A549 (cell line): ENCODE data around the gene EHBP1.

Experiments
- CBX8 ChIP-seq: fragments of 200-600 bp; sonication (generic); IDR thresholded peaks from 2 replicates; pipeline ENCODE4 v1.6.1; 2016
- CEBPB ChIP-seq, 2 experiments: fragments of >200 bp in 1 of 2; sonication (Bioruptor Twin) in 1 of 2; formaldehyde crosslinking in 1 of 2; IDR thresholded peaks; 2 replicates each; pipeline ENCODE4 v1.6.1; 2012 to 2016
- FOSL2 ChIP-seq, 2 experiments: fragments of 450-650 bp in 1 of 2; fragments of >200 bp in 1 of 2; sonication (Bioruptor Twin) in 1 of 2; formaldehyde crosslinking; IDR thresholded peaks; 2 replicates each; pipeline versions ENCODE4 v1.5.0 to v1.6.1; 2016 to 2020; ENCODE audit warnings: mild to moderate bottlenecking in 1 of 2, moderate library complexity in 1 of 2
- GATA3 ChIP-seq: IDR thresholded peaks from 2 replicates; pipeline ENCODE4 v1.6.1; 2012; ENCODE audit warnings: borderline replicate concordance
- JUNB ChIP-seq: fragments of >200 bp; sonication (Bioruptor Twin); formaldehyde crosslinking; IDR thresholded peaks from 2 replicates; pipeline ENCODE4 v1.6.1; 2016
- KDM1A ChIP-seq: fragments of 200-600 bp; sonication (generic); IDR thresholded peaks from 2 replicates; pipeline ENCODE4 v1.6.1; 2016; ENCODE audit warnings: low read depth, mild to moderate bottlenecking
- POLR2A ChIP-seq: IDR thresholded peaks from 2 replicates; pipeline ENCODE4 v1.6.1; 2012; ENCODE audit warnings: mild to moderate bottlenecking, low read length
- RAD21 ChIP-seq, 2 experiments: fragments of >200 bp in 1 of 2; sonication (Bioruptor Twin) in 1 of 2; formaldehyde crosslinking in 1 of 2; IDR thresholded peaks in 1 of 2; conservative IDR thresholded peaks in 1 of 2; 2 replicates in 1 of 2; 3 replicates in 1 of 2; pipeline ENCODE4 v1.6.1; 2012 to 2018; ENCODE audit warnings: inconsistent platforms in 1 of 2
- RFX5 ChIP-seq: fragments of 450-650 bp; IDR thresholded peaks from 2 replicates; pipeline ENCODE4 v1.7.1; 2014; ENCODE audit warnings: antibody characterized with exemption, mild to moderate bottlenecking, moderate library complexity
- RNF2 ChIP-seq: fragments of 200-600 bp; sonication (generic); IDR thresholded peaks from 2 replicates; pipeline ENCODE4 v1.6.1; 2016; ENCODE audit warnings: low read depth, mild to moderate bottlenecking, antibody characterized with exemption, moderate library complexity, borderline replicate concordance
- TF ChIP-seq, protein P1 (sequence below): fragments of >200 bp; sonication (Bioruptor Twin); formaldehyde crosslinking; IDR thresholded peaks from 3 replicates; pipeline ENCODE4 v1.5.1; 2016
- TF ChIP-seq, protein P2 (sequence below): fragments of 450-650 bp; IDR thresholded peaks from 2 replicates; pipeline ENCODE4 v1.6.1; 2014; ENCODE audit warnings: antibody characterized with exemption

DNA sequence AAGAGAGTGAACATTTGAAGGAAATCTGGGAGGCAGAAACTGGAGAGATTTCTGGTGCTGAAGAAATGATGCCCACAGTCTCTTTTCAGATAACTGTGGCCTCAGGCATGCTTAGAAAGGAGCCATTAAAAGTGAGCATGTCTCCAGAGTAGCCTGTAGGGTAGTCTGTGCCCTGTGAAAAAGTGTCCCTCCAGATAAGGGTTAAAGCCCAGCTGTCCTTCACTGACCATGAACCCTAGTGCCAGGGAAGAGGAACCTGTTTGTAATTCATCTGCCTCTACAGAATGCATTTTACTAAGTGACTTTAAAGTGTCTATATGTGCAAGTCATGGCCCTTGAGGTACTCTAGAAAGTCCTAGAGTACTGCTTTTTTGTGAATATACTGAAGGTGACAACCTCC lies 30.5 kb upstream of the EHBP1 start:
- TF ChIP-seq, protein P1, sequence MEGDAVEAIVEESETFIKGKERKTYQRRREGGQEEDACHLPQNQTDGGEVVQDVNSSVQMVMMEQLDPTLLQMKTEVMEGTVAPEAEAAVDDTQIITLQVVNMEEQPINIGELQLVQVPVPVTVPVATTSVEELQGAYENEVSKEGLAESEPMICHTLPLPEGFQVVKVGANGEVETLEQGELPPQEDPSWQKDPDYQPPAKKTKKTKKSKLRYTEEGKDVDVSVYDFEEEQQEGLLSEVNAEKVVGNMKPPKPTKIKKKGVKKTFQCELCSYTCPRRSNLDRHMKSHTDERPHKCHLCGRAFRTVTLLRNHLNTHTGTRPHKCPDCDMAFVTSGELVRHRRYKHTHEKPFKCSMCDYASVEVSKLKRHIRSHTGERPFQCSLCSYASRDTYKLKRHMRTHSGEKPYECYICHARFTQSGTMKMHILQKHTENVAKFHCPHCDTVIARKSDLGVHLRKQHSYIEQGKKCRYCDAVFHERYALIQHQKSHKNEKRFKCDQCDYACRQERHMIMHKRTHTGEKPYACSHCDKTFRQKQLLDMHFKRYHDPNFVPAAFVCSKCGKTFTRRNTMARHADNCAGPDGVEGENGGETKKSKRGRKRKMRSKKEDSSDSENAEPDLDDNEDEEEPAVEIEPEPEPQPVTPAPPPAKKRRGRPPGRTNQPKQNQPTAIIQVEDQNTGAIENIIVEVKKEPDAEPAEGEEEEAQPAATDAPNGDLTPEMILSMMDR: no peak
- TF ChIP-seq, protein P2, sequence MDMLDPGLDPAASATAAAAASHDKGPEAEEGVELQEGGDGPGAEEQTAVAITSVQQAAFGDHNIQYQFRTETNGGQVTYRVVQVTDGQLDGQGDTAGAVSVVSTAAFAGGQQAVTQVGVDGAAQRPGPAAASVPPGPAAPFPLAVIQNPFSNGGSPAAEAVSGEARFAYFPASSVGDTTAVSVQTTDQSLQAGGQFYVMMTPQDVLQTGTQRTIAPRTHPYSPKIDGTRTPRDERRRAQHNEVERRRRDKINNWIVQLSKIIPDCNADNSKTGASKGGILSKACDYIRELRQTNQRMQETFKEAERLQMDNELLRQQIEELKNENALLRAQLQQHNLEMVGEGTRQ: no peak
- TF ChIP-seq FOSL2 (IDR thresholded peaks at IDR 0.05) (no peak), FOSL2 (CRISPR knock-in tag; IDR thresholded peaks at IDR 0.05) (no peak), RFX5 (no peak), CEBPB (IDR thresholded peaks at IDR 0.05) (no peak), RNF2 (no peak), KDM1A (no peak), CBX8 (no peak), GATA3 (no peak), POLR2A (no peak), RAD21 (conservative IDR thresholded peaks at IDR 0.05 in 1 of 2, IDR thresholded peaks at IDR 0.05 in 1 of 2) (no peak), JUNB (no peak)
